B cell (primary cell): ENCODE measurements around the gene CD81. TPM values are rescaled to one million over a fixed set of nuclear protein-coding genes. Genes with fewer than 3 reads are reported as not detected.

Experiments
- ATAC-seq: fragments of 200-7000 bp; cut with Tn5 transposase; one replicate; pipeline ENCODE4 v1.10.0; 2021; ENCODE audit warnings: low read depth, mild to moderate bottlenecking, moderate number of reproducible peaks, moderate library complexity
- CTCF ChIA-PET: fragments of 350-600 bp; sonication (Branson Sonifier 250); formaldehyde crosslinking; loops from one replicate; lab custom pipeline; 2021; ENCODE audit warnings: antibody characterized with exemption, inconsistent platforms; lab: Charles Lee
- POLR2A ChIA-PET: fragments of 350-600 bp; sonication (Branson Sonifier 250); formaldehyde crosslinking; loops from one replicate; lab custom pipeline; 2021; ENCODE audit warnings: antibody characterized with exemption; lab: Charles Lee
- DNase-seq: peaks from one replicate; pipeline ENCODE4 v3.0.0; 2013
- H2AFZ ChIP-seq: 2 replicates; pipeline ENCODE4 v1.6.1; 2012; ENCODE audit warnings: mild to moderate bottlenecking, low read depth, low read length; ENCODE audit not compliant: insufficient read depth, poor library complexity, severe bottlenecking
- H3K27ac ChIP-seq, 2 donors: 1 replicate in 1 of 2; 2 replicates in 1 of 2; pipeline ENCODE4 v1.5.1; 2012 to 2013; ENCODE audit warnings: low read length in 2 of 2, mild to moderate bottlenecking in 2 of 2, moderate library complexity in 1 of 2
- H3K27me3 ChIP-seq, 4 experiments: fragments of 200-600 bp in 1 of 4; sonication (generic) in 1 of 4; replicated peaks in 1 of 4; 1 replicate in 2 of 4; 2 replicates in 2 of 4; pipeline versions ENCODE4 v1.6.1 to v1.7.0; 2013 to 2016; ENCODE audit warnings: low read length in 3 of 4, mild to moderate bottlenecking in 2 of 4, mixed read lengths in 1 of 4, moderate library complexity in 1 of 4; ENCODE audit not compliant: insufficient read depth in 4 of 4, control insufficient read depth in 3 of 4; ENCODE audit errors: control extremely low read depth in 1 of 4
- H3K36me3 ChIP-seq, 2 experiments: replicated peaks in 1 of 2; 1 replicate in 1 of 2; 2 replicates in 1 of 2; pipeline versions ENCODE4 v1.6.1 to v1.7.1; 2013; ENCODE audit warnings: low read length in 1 of 2; ENCODE audit not compliant: insufficient read depth in 2 of 2, control insufficient read depth in 1 of 2; ENCODE audit errors: control extremely low read depth in 1 of 2, extremely low read depth in 1 of 2
- H3K4me1 ChIP-seq, 2 donors: fragments of 200-600 bp in 1 of 2; sonication (generic) in 1 of 2; 1 replicate in 1 of 2; 2 replicates in 1 of 2; pipeline versions ENCODE4 v1.5.1 to v1.6.1; 2013 to 2017; ENCODE audit warnings: low read length in 2 of 2; ENCODE audit not compliant: control insufficient read depth in 2 of 2, insufficient read depth in 2 of 2
- H3K4me2 ChIP-seq: replicated peaks from 2 replicates; pipeline ENCODE3; 2012; ENCODE audit warnings: mild to moderate bottlenecking, low read depth, low read length; ENCODE audit not compliant: poor library complexity, severe bottlenecking
- H3K4me3 ChIP-seq, 5 experiments: fragments of 200-600 bp in 1 of 5; sonication (generic) in 1 of 5; 1 replicate in 3 of 5; 2 replicates in 2 of 5; pipeline versions ENCODE4 v1.5.1 to v1.7.0; 2011 to 2016; ENCODE audit warnings: low read length in 4 of 5, mild to moderate bottlenecking in 4 of 5, low read depth in 2 of 5, control low read depth in 1 of 5, moderate library complexity in 1 of 5; ENCODE audit not compliant: insufficient read depth in 1 of 5; ENCODE audit errors: control extremely low read depth in 1 of 5, extremely low read depth in 1 of 5
- H3K79me2 ChIP-seq: fragments of 200-600 bp; sonication (generic); one replicate; pipeline ENCODE4 v1.6.0; 2016; ENCODE audit warnings: low read length; ENCODE audit not compliant: control insufficient read depth, insufficient read depth
- H3K9ac ChIP-seq: fragments of 200-600 bp; sonication (generic); 2 replicates; pipeline ENCODE4 v1.6.1; 2017; ENCODE audit warnings: mild to moderate bottlenecking, low read length, moderate library complexity
- H3K9me3 ChIP-seq, 3 donors: one replicate each; pipeline versions ENCODE4 v1.6.1 to v1.7.1; 2013; ENCODE audit warnings: low read length in 2 of 3; ENCODE audit not compliant: control insufficient read depth in 2 of 3, insufficient read depth in 1 of 3; ENCODE audit errors: control extremely low read depth in 1 of 3
- H4K20me1 ChIP-seq: 2 replicates; pipeline ENCODE4 v1.6.0; 2012; ENCODE audit warnings: mild to moderate bottlenecking, low read length; ENCODE audit not compliant: insufficient read depth, control insufficient read depth, poor library complexity, severe bottlenecking
- H3K27ac Mint-ChIP-seq: one replicate; pipeline ENCODE4 v1.8.0; 2021; ENCODE audit warnings: mixed read lengths
- H3K27me3 Mint-ChIP-seq: one replicate; pipeline ENCODE4 v1.8.0; 2021; ENCODE audit warnings: mixed read lengths
- H3K4me1 Mint-ChIP-seq: one replicate; pipeline ENCODE4 v1.8.0; 2021; ENCODE audit warnings: mixed read lengths
- H3K4me3 Mint-ChIP-seq: one replicate; pipeline ENCODE4 v1.8.0; 2021; ENCODE audit warnings: mixed read lengths
- H3K9me3 Mint-ChIP-seq: one replicate; pipeline ENCODE4 v1.8.0; 2022; ENCODE audit warnings: mixed read lengths; ENCODE audit not compliant: insufficient read depth
- EZH2 ChIP-seq: IDR thresholded peaks from 2 replicates; pipeline ENCODE4 v1.6.1; 2012; ENCODE audit warnings: borderline replicate concordance, low read depth, mild to moderate bottlenecking, moderate library complexity, low read length; ENCODE audit not compliant: insufficient read depth, poor library complexity, severe bottlenecking
- WGBS: methylation state at CpG from one replicate; pipeline ENCODE4 v1.1.5; 2013; ENCODE audit warnings: missing lambda C conversion rate; ENCODE audit not compliant: insufficient coverage; 5-methylcytosine and 5-hydroxymethylcytosine counted together
- intact Hi-C: fragments of 100-400 bp; cut with micrococcal nuclease; formaldehyde crosslinking; loops from one replicate; pipeline ENCODE4 v1.10.0; 2022
- polyA plus RNA-seq: library from polyadenylated mRNA; depleted of rRNA; stranded (reverse); fragments of >200 nt; gene quantifications from 2 replicates; pipeline ENCODE4 v1.2.3, GENCODE V29; 2012
- total RNA-seq, 2 donors: library from RNA; stranded (reverse); fragments of 120-200 nt in 1 of 2; gene quantifications; 1 replicate in 1 of 2; 2 replicates in 1 of 2; pipeline versions ENCODE4 v1.2.3 to v1.2.4, GENCODE V29; 2013 to 2022
- TF ChIP-seq, protein P1 (sequence below): fragments of 200-600 bp; IDR thresholded peaks from one replicate; pipeline ENCODE4 v1.8.0; 2022; ENCODE audit warnings: antibody characterized with exemption, mild to moderate bottlenecking

CD81 gene
- total and polyA plus RNA-seq, 2 donors (not counting 1 experiment from before 2014, with no cell fraction given), result 253 to 361 TPM

DNA sequence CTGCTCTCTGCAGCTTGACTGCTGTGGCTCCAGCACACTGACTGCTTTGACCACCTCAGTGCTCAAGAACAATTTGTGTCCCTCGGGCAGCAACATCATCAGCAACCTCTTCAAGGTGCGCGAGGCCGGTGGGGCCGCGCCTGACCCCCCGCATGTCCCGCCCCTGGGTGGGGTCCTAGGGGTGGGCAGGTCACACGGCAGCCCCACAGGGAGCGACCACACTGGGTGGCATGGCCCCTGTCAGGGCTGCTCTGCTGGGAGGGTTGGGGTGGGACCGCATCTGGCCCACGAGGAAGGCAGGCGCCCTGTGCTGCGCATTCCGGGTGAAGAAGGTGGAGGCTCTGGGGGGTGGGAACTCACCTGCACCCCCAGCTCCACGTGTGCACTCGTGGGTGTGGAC, 18.7 kb downstream of the CD81 start:
- peaks cover 59% of the 10 kb centered on the region for H4K20me1 ChIP-seq
- peaks cover 62% of the 10 kb centered on the region for H3K79me2 ChIP-seq
- H3K9ac ChIP-seq, result no peak overlapping the region
- peaks cover 0 to 50% of the 10 kb centered on the region in 2 experiments for H3K36me3 ChIP-seq
- DNase-seq (no peak), ATAC-seq (no peak)
- TF ChIP-seq, protein P1, sequence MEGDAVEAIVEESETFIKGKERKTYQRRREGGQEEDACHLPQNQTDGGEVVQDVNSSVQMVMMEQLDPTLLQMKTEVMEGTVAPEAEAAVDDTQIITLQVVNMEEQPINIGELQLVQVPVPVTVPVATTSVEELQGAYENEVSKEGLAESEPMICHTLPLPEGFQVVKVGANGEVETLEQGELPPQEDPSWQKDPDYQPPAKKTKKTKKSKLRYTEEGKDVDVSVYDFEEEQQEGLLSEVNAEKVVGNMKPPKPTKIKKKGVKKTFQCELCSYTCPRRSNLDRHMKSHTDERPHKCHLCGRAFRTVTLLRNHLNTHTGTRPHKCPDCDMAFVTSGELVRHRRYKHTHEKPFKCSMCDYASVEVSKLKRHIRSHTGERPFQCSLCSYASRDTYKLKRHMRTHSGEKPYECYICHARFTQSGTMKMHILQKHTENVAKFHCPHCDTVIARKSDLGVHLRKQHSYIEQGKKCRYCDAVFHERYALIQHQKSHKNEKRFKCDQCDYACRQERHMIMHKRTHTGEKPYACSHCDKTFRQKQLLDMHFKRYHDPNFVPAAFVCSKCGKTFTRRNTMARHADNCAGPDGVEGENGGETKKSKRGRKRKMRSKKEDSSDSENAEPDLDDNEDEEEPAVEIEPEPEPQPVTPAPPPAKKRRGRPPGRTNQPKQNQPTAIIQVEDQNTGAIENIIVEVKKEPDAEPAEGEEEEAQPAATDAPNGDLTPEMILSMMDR, result no peak
- TF ChIP-seq EZH2, result no peak
- H3K27me3 ChIP-seq, result no peaks in the 10 kb centered on the region
- 91% methylated on average over 10 of the region's 17 CpGs for WGBS
- H3K27ac Mint-ChIP-seq, result peak overlapping the region; percentile 26
- no peak overlapping the region for H2AFZ ChIP-seq
- peaks cover 51% of the 10 kb centered on the region for H3K4me1 Mint-ChIP-seq
- H3K9me3 Mint-ChIP-seq, result no peaks in the 10 kb centered on the region
- H3K4me3 Mint-ChIP-seq, result no peak overlapping the region
- POLR2A ChIA-PET, result interaction anchor here (1.1 kb wide), 1 partner anchor 9 kb away, joined by 3 read pairs; no protein-coding TSS in a partner anchor
- intact Hi-C loops, result no loop called here
- no peak overlapping the region for H3K4me3 ChIP-seq
- peak overlapping the region; percentile 72 for H3K4me2 ChIP-seq
- no peaks in the 10 kb centered on the region for H3K27me3 Mint-ChIP-seq
- H3K9me3 ChIP-seq, result peaks cover 0 to 3% (median 0%) of the 10 kb centered on the region in 3 donors
- CTCF ChIA-PET, result interaction anchor here (0.9 to 6.9 kb wide), 3 partner anchors 9 to 91 kb away, joined by 4 to 48 read pairs (median 7); no protein-coding TSS in a partner anchor
- H3K27ac ChIP-seq, result no peak overlapping the region
- peaks cover 57 to 69% of the 10 kb centered on the region in 2 donors for H3K4me1 ChIP-seq

DNA sequence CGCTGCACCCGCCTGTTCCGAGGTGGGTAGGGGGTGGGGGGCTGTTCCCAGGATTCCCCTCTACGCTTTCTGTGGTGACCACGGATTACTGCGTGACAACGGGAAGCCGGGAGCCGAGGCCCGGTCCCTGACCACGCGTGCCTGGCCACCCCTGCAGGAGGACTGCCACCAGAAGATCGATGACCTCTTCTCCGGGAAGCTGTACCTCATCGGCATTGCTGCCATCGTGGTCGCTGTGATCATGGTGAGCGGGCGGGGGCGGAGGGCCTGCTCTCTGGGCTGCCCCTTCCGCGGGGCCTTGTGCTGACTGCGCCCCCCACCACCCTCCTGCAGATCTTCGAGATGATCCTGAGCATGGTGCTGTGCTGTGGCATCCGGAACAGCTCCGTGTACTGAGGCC, 19.4 kb downstream of the CD81 start:
- Histone ChIP-seq H3K4me1 (peaks cover 56 to 69% of the 10 kb centered on the region in 2 donors), H3K36me3 (peaks cover 0 to 44% of the 10 kb centered on the region in 2 experiments), H3K27me3 (no peaks in the 10 kb centered on the region), H3K4me2 (no peak overlapping the region), H3K9me3 (peaks cover 0 to 3% (median 0%) of the 10 kb centered on the region in 3 donors), H3K79me2 (peaks cover 62% of the 10 kb centered on the region), H3K27ac (no peak overlapping the region), H3K9ac (no peak overlapping the region), H2AFZ (no peak overlapping the region), H3K4me3 (no peak overlapping the region), H4K20me1 (peaks cover 58% of the 10 kb centered on the region)
- Mint-ChIP-seq H3K4me1 (peaks cover 50% of the 10 kb centered on the region), H3K4me3 (no peak overlapping the region), H3K27ac (no peak overlapping the region), H3K27me3 (no peaks in the 10 kb centered on the region), H3K9me3 (no peaks in the 10 kb centered on the region)
- no peak for DNase-seq
- intact Hi-C loops, result no loop called here
- TF ChIP-seq EZH2, result no peak
- TF ChIP-seq, protein P1, result no peak
- POLR2A ChIA-PET, result interaction anchor here (1.1 kb wide), 1 partner anchor 10 kb away, joined by 3 read pairs; no protein-coding TSS in a partner anchor
- over 99% methylated on average over 26 of the region's 26 CpGs for WGBS
- CTCF ChIA-PET, result interaction anchor here (0.9 to 6.9 kb wide), 3 partner anchors 10 to 91 kb away, joined by 4 to 48 read pairs (median 7); no protein-coding TSS in a partner anchor
- ATAC-seq, result no peak
